Keratinocyte (primary cell): Measurements from ENCODE around the gene KRTAP9-1. TPM values are rescaled to one million over a fixed set of nuclear protein-coding genes. Genes with fewer than 3 reads are reported as not detected.
A peak's percentile ranks its signal among the peaks of the same experiment; 100 is the strongest.
"Not testable (repeated sequence)": the region's sequence is repeated elsewhere in the genome, so short reads cannot be mapped to it uniquely, and the experiment has no call there.

ENCODE experiments used
- DNase-seq: peaks from one replicate; pipeline ENCODE4 v3.0.0-alpha.2; 2011; ENCODE audit warnings: low read depth, missing footprints, low spot score
- FAIRE-seq: peaks from 2 replicates; lab custom pipeline; 2011; peaks lifted over from hg19 to GRCh38; lab: Jason Lieb, UNC
- H2AFZ ChIP-seq: 2 replicates; pipeline ENCODE4 v1.6.0; 2012; ENCODE audit warnings: low read length, control low read depth, inconsistent platforms; ENCODE audit not compliant: control insufficient read depth
- H3K27ac ChIP-seq: 2 replicates; pipeline ENCODE4 v1.5.1; 2011; ENCODE audit warnings: low read length; ENCODE audit not compliant: control insufficient read depth, insufficient read depth
- H3K27me3 ChIP-seq: 3 replicates; pipeline ENCODE4 v1.6.0; 2011; ENCODE audit warnings: low read length; ENCODE audit not compliant: control insufficient read depth, insufficient read depth; ENCODE audit errors: extremely low read depth
- H3K36me3 ChIP-seq, 2 experiments: 2 replicates in 1 of 2; 3 replicates in 1 of 2; pipeline ENCODE4 v1.5.1; 2011; ENCODE audit warnings: low read length in 2 of 2, mild to moderate bottlenecking in 1 of 2; ENCODE audit not compliant: control insufficient read depth in 2 of 2, insufficient read depth in 2 of 2; ENCODE audit errors: extremely low read depth in 1 of 2
- H3K4me1 ChIP-seq: 3 replicates; pipeline ENCODE4 v1.5.1; 2011; ENCODE audit warnings: low read length; ENCODE audit not compliant: control insufficient read depth, insufficient read depth; ENCODE audit errors: extremely low read depth
- H3K4me2 ChIP-seq: 3 replicates; pipeline ENCODE4 v1.6.0; 2011; ENCODE audit warnings: low read depth, low read length; ENCODE audit not compliant: control insufficient read depth, insufficient read depth; ENCODE audit errors: extremely low read depth
- H3K4me3 ChIP-seq, 3 experiments: fragments of 200-600 bp in 1 of 3; sonication (generic) in 1 of 3; 2 replicates in 2 of 3; 3 replicates in 1 of 3; pipeline ENCODE4 v1.5.1; 2011 to 2016; ENCODE audit warnings: low read length in 3 of 3, mild to moderate bottlenecking in 3 of 3, control low read depth in 2 of 3, inconsistent platforms in 1 of 3, low read depth in 1 of 3, mixed read lengths in 1 of 3, mixed run types in 1 of 3, moderate library complexity in 1 of 3; ENCODE audit not compliant: control insufficient read depth in 2 of 3, insufficient read depth in 2 of 3; ENCODE audit errors: extremely low read depth in 1 of 3
- H3K79me2 ChIP-seq: 2 replicates; pipeline ENCODE4 v1.6.0; 2012; ENCODE audit warnings: low read length; ENCODE audit not compliant: control insufficient read depth, insufficient read depth
- H3K9ac ChIP-seq: 3 replicates; pipeline ENCODE4 v1.6.0; 2011; ENCODE audit warnings: low read length; ENCODE audit not compliant: control insufficient read depth, insufficient read depth; ENCODE audit errors: extremely low read depth
- H3K9me1 ChIP-seq: 3 replicates; pipeline ENCODE4 v1.6.0; 2011; ENCODE audit warnings: low read length; ENCODE audit not compliant: control insufficient read depth, insufficient read depth; ENCODE audit errors: extremely low read depth
- H3K9me3 ChIP-seq: 2 replicates; pipeline ENCODE4 v1.5.1; 2012; ENCODE audit warnings: low read depth, low read length; ENCODE audit not compliant: control insufficient read depth
- H4K20me1 ChIP-seq: 3 replicates; pipeline ENCODE4 v1.6.0; 2011; ENCODE audit warnings: low read length; ENCODE audit not compliant: control insufficient read depth, insufficient read depth; ENCODE audit errors: extremely low read depth
- EZH2 ChIP-seq: IDR thresholded peaks from one replicate; pipeline ENCODE4 v1.6.1; 2012; ENCODE audit warnings: inconsistent platforms, mild to moderate bottlenecking, low read length, moderate library complexity
- dilution Hi-C: fragments of 300-500 bp; cut with MboI; formaldehyde crosslinking; loops from one replicate; pipeline ENCODE4 v1.7.0; 2020; ENCODE audit warnings: low sequenced_read_pairs; ENCODE audit not compliant: extremely low pct_ligation_motif_present
- polyA minus RNA-seq, 3 experiments: library from RNA; depleted of rRNA, polyadenylated mRNA; stranded (reverse); fragments of >200 nt; gene quantifications; 1 replicate in 1 of 3; 2 replicates in 1 of 3; 3 replicates in 1 of 3; pipeline ENCODE4 v1.2.3, GENCODE V29; 2011
- polyA plus RNA-seq, 5 experiments: library from polyadenylated mRNA; depleted of rRNA in 3 of 5; stranded (reverse) in 3 of 5; stranded (forward) in 1 of 5; unstranded in 1 of 5; fragments of >200 nt; gene quantifications; 1 replicate in 1 of 5; 2 replicates in 3 of 5; 3 replicates in 1 of 5; pipeline versions ENCODE4 v1.2.1 to v1.2.3, GENCODE V29; 2011 to 2012; ENCODE audit warnings: missing spikeins in 2 of 5, low read depth in 1 of 5, low replicate concordance in 1 of 5
- TF ChIP-seq, protein P1 (sequence below), 3 experiments: IDR thresholded peaks in 1 of 3; conservative IDR thresholded peaks in 1 of 3; optimal IDR thresholded peaks in 1 of 3; 2 replicates in 2 of 3; 3 replicates in 1 of 3; pipeline versions ENCODE3 to v1.5.1; 2011; ENCODE audit warnings: low read length in 3 of 3, mild to moderate bottlenecking in 3 of 3, moderate library complexity in 2 of 3, control low read depth in 1 of 3, inconsistent platforms in 1 of 3; ENCODE audit not compliant: insufficient read depth in 2 of 3; ENCODE audit errors: extremely low read depth in 1 of 3

Gene KRTAP9-1, protein sequence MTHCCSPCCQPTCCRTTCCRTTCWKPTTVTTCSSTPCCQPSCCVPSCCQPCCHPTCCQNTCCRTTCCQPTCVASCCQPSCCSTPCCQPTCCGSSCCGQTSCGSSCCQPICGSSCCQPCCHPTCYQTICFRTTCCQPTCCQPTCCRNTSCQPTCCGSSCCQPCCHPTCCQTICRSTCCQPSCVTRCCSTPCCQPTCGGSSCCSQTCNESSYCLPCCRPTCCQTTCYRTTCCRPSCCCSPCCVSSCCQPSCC
- polyA plus RNA-seq (not detected in 3 replicates), polyA minus RNA-seq (not detected in 3 replicates)
- polyA plus RNA-seq (2011; ENCODE audit: low read depth) = not detected
- not detected in 2 replicates for polyA plus RNA-seq (2011; cell fraction: cytosol; rRNA removed)
- not detected in 2 replicates for polyA plus RNA-seq (2011; cell fraction: nucleus; rRNA removed)
- polyA plus RNA-seq (2012; ENCODE audit: low replicate concordance) = not detected in 2 replicates
- polyA minus RNA-seq (2011; cell fraction: cytosol; rRNA and poly(A)+ RNA removed) = not detected
- polyA minus RNA-seq (2011; cell fraction: nucleus; rRNA and poly(A)+ RNA removed) = not detected in 2 replicates

DNA sequence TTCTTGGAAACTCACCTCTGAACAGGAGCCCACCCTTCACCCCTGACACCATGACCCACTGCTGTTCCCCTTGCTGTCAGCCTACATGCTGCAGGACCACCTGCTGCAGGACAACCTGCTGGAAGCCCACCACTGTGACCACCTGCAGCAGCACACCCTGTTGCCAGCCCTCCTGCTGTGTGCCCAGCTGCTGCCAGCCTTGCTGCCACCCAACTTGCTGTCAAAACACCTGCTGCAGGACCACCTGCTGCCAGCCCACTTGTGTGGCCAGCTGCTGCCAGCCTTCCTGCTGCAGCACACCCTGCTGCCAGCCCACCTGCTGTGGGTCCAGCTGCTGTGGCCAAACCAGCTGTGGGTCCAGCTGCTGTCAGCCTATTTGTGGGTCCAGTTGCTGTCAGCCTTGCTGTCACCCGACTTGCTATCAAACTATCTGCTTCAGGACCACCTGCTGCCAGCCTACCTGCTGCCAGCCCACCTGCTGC lies at the start of gene KRTAP9-1:
TSS of gene KRTAP9-1 (plus strand) at position 51 of the 482 bp plus-strand sequence. CDS start at position 51, 0 bp downstream.
- H3K27me3 ChIP-seq, H3K36me3 ChIP-seq, FAIRE-seq, H3K4me1 ChIP-seq, H3K4me3 ChIP-seq, H3K9ac ChIP-seq, H4K20me1 ChIP-seq, H3K9me1 ChIP-seq, H3K4me2 ChIP-seq, DNase-seq, H3K27ac ChIP-seq, H2AFZ ChIP-seq, dilution Hi-C loops, H3K79me2 ChIP-seq, H3K9me3 ChIP-seq: not testable (repeated sequence)

DNA sequence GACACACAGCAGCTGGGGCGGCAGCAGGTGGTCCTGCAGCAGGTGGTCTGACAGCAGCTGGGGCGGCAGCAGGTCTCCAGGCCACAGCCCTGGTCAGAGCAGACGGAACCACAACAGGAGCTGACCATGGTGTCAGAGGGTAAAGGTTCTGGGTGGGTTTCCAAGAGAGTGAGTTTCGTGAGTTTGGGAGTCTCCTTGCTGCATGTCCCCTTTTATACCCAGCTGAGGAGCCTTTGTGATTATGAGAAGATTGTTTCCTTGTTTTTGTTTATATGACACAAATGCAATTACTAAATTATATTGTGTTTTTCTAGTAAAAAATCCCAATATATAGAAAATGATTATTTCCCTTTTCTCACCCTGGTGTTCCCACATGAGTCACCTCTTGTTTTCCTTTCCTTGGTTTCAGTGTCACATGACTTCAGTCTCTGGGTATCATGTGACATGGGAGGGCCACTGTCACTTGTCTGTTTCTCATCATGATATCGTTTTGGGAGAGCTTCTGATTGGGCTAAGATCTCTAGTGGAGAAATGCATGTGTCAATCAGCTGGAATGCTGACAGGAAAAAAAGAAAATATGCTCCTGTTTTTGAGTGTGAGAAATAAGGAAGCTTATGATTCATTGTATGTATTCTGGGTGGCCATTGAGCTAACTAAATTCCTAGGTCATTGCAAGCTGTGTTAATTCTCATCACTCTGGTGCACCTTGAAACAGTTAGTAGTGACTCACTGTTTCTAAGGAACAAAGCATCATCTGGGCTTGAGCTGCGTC lies 49.1 kb upstream of the KRTAP9-1 start, which contains the start of gene KRTAP4-6:
TSS of gene KRTAP4-6 (minus strand) at position 185 of the 772 bp plus-strand sequence. CDS start at position 128, 57 bp downstream.
- H3K36me3 ChIP-seq = no peaks in the 10 kb centered on the region
- dilution Hi-C loops = no loop called here
- no peaks in the 10 kb centered on the region for H3K9me1 ChIP-seq
- DNase-seq (peak; percentile 91), FAIRE-seq (peak; percentile 97)
- H3K27me3 ChIP-seq = no peaks in the 10 kb centered on the region
- peak within 1 kb of the TSS; percentile 59 for H3K27ac ChIP-seq
- H4K20me1 ChIP-seq = no peaks in the 10 kb centered on the region
- no peak for TF ChIP-seq EZH2
- TF ChIP-seq, protein P1, sequence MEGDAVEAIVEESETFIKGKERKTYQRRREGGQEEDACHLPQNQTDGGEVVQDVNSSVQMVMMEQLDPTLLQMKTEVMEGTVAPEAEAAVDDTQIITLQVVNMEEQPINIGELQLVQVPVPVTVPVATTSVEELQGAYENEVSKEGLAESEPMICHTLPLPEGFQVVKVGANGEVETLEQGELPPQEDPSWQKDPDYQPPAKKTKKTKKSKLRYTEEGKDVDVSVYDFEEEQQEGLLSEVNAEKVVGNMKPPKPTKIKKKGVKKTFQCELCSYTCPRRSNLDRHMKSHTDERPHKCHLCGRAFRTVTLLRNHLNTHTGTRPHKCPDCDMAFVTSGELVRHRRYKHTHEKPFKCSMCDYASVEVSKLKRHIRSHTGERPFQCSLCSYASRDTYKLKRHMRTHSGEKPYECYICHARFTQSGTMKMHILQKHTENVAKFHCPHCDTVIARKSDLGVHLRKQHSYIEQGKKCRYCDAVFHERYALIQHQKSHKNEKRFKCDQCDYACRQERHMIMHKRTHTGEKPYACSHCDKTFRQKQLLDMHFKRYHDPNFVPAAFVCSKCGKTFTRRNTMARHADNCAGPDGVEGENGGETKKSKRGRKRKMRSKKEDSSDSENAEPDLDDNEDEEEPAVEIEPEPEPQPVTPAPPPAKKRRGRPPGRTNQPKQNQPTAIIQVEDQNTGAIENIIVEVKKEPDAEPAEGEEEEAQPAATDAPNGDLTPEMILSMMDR (optimal IDR thresholded peaks at IDR 0.05 in 1 of 3, IDR thresholded peaks at IDR 0.05 in 1 of 3, conservative IDR thresholded peaks at IDR 0.05 in 1 of 3; ENCODE audit: extremely low read depth in 1 of 3, insufficient read depth in 2 of 3, low read length in 3 of 3) = no peak
- no peak within 1 kb of the TSS for H3K9ac ChIP-seq
- peaks cover 8% of the 10 kb centered on the region for H3K4me1 ChIP-seq
- H3K4me2 ChIP-seq = peak within 1 kb of the TSS; percentile 11
- no peak within 1 kb of the TSS for H2AFZ ChIP-seq
- peaks cover 8% of the 10 kb centered on the region for H3K9me3 ChIP-seq
- no peak within 1 kb of the TSS for H3K4me3 ChIP-seq
- H3K79me2 ChIP-seq = no peaks in the 10 kb centered on the region
